ENCODE measurements around the gene NCKAP5.

GRCh38 chr2:133138693-133139092 lies 429.6 kb downstream of the NCKAP5 start:
- TF ChIP-seq, protein P1, sequence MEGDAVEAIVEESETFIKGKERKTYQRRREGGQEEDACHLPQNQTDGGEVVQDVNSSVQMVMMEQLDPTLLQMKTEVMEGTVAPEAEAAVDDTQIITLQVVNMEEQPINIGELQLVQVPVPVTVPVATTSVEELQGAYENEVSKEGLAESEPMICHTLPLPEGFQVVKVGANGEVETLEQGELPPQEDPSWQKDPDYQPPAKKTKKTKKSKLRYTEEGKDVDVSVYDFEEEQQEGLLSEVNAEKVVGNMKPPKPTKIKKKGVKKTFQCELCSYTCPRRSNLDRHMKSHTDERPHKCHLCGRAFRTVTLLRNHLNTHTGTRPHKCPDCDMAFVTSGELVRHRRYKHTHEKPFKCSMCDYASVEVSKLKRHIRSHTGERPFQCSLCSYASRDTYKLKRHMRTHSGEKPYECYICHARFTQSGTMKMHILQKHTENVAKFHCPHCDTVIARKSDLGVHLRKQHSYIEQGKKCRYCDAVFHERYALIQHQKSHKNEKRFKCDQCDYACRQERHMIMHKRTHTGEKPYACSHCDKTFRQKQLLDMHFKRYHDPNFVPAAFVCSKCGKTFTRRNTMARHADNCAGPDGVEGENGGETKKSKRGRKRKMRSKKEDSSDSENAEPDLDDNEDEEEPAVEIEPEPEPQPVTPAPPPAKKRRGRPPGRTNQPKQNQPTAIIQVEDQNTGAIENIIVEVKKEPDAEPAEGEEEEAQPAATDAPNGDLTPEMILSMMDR (IDR thresholded peaks at IDR 0.05) = no peak
- no peak for TF ChIP-seq POLR2A (IDR thresholded peaks at IDR 0.05)

Data from prostate gland (tissue), 2 donors.